Esophagus muscularis mucosa (tissue), 4 donors: ENCODE results near the gene RPH3AL. TPM values are rescaled to one million over a fixed set of nuclear protein-coding genes. Genes with fewer than 3 reads are reported as not detected.

Source experiments
- DNase-seq: peaks from one replicate; pipeline ENCODE4 v3.0.0-alpha.2; 2017; ENCODE audit errors: extremely low spot score
- H3K27ac ChIP-seq, 4 donors: fragments of 200-600 bp; sonication (generic); replicated peaks in 1 of 4; 1 replicate in 3 of 4; 2 replicates in 1 of 4; pipeline ENCODE4 v1.5.1; 2016 to 2019; ENCODE audit warnings: mild to moderate bottlenecking in 1 of 4
- H3K27me3 ChIP-seq, 4 donors: fragments of 200-600 bp; sonication (generic); one replicate each; pipeline versions ENCODE4 v1.5.1 to v1.6.0; 2016 to 2019
- H3K36me3 ChIP-seq, 4 donors: fragments of 200-600 bp; sonication (generic); one replicate each; pipeline ENCODE4 v1.5.1; 2016 to 2019
- H3K4me1 ChIP-seq, 4 donors: fragments of 200-600 bp; sonication (generic); one replicate each; pipeline ENCODE4 v1.5.1; 2016 to 2019
- H3K4me3 ChIP-seq, 4 donors: fragments of 200-600 bp; sonication (generic); 1 replicate in 2 of 4; 2 replicates in 2 of 4; pipeline ENCODE4 v1.5.1; 2016 to 2019; ENCODE audit warnings: mild to moderate bottlenecking in 4 of 4, moderate library complexity in 1 of 4
- H3K9me3 ChIP-seq, 4 donors: fragments of 200-600 bp; sonication (generic); 1 replicate in 3 of 4; 2 replicates in 1 of 4; pipeline ENCODE4 v1.5.1; 2016 to 2019
- EP300 ChIP-seq: sonication (generic); formaldehyde crosslinking; IDR thresholded peaks from one replicate; pipeline ENCODE4 v1.6.1; 2017; ENCODE audit warnings: antibody characterized with exemption
- POLR2A ChIP-seq: fragments of 450-650 bp; IDR thresholded peaks from one replicate; pipeline ENCODE4 v1.6.1; 2017; ENCODE audit warnings: antibody characterized with exemption, moderate library complexity, mild to moderate bottlenecking, low read depth
- POLR2AphosphoS5 ChIP-seq, 2 donors: sonication (generic); formaldehyde crosslinking; IDR thresholded peaks; one replicate each; pipeline ENCODE4 v1.6.1; 2017; ENCODE audit warnings: antibody characterized with exemption in 2 of 2
- WGBS: methylation state at CpG from one replicate; pipeline ENCODE4 v1.1.5; 2018; 5-methylcytosine and 5-hydroxymethylcytosine counted together
- intact Hi-C: fragments of 100-400 bp; cut with DNase I; formaldehyde crosslinking; loops from one replicate; pipeline ENCODE4 v1.15.1; 2023
- total RNA-seq, 4 donors: library from RNA; depleted of rRNA; stranded (reverse); fragments of >200 nt; gene quantifications; one replicate each; pipeline versions ENCODE4 v1.1.0 to v1.2.1, GENCODE V29; 2016
- TF ChIP-seq, protein P1 (sequence below), 3 experiments: fragments of 200-600 bp in 2 of 3; fragments of 450-650 bp in 1 of 3; sonication (generic) in 2 of 3; IDR thresholded peaks; one replicate each; pipeline ENCODE4 v1.5.1; 2017 to 2019; ENCODE audit warnings: antibody characterized with exemption in 3 of 3, mild to moderate bottlenecking in 2 of 3, moderate library complexity in 1 of 3

The RPH3AL gene
- total RNA-seq, 4 donors from 2014 or later, result 8.7 to 21.0 (median 14.8) TPM

DNA sequence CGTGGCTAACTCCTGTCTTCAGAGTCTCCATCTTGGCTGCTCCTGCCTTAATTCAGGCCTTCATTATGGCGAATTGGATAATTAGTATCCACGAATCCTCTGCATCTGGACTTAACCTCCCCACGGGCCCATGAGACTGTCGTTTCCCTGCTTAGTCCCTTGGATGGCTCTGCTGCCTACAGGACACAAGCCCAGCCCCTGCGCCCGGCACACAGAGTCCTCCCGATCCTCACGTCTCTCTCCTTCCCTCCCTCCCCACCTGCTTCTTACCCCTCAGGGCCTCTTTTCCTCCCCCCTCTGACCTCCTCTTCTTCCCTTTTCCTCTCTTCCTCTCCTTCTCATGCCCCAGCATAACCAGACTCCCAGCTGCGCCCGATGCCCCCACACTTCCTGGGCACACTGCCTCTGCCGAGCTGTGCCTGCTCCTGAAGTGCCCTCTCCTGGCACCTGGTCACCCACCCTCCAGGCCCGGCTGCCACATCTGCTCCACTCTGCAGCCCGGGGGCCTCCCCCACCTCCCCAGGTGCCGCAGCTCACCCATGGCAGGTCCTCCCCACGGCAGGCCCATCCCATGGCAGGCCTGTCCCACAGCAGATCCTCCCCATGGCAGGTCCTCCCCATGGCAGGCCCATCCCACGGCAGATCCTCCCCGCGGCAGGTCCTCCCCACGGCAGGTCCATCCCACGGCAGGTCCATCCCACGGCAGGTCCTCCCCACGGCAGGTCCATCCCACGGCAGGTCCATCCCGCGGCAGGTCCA is 45.9 kb downstream of the RPH3AL start:
- Histone ChIP-seq H3K9me3 (no peaks in the 10 kb centered on the region), H3K4me3 (no peak overlapping the region), H3K4me1 (peaks cover 11 to 18% (median 17%) of the 10 kb centered on the region in 4 donors), H3K36me3 (no peaks in the 10 kb centered on the region), H3K27me3 (peaks cover 0 to 7% (median 0%) of the 10 kb centered on the region in 4 donors), H3K27ac (no peak overlapping the region)
- DNase-seq, result no peak
- intact Hi-C loops, result no loop called here
- 91% methylated on average over 20 of the region's 26 CpGs for WGBS
- no peak for TF ChIP-seq EP300
- TF ChIP-seq, protein P1, sequence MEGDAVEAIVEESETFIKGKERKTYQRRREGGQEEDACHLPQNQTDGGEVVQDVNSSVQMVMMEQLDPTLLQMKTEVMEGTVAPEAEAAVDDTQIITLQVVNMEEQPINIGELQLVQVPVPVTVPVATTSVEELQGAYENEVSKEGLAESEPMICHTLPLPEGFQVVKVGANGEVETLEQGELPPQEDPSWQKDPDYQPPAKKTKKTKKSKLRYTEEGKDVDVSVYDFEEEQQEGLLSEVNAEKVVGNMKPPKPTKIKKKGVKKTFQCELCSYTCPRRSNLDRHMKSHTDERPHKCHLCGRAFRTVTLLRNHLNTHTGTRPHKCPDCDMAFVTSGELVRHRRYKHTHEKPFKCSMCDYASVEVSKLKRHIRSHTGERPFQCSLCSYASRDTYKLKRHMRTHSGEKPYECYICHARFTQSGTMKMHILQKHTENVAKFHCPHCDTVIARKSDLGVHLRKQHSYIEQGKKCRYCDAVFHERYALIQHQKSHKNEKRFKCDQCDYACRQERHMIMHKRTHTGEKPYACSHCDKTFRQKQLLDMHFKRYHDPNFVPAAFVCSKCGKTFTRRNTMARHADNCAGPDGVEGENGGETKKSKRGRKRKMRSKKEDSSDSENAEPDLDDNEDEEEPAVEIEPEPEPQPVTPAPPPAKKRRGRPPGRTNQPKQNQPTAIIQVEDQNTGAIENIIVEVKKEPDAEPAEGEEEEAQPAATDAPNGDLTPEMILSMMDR (IDR thresholded peaks at IDR 0.05), result no peak
- TF ChIP-seq POLR2AphosphoS5 (IDR thresholded peaks at IDR 0.05), result no peak
- no peak for TF ChIP-seq POLR2A

DNA sequence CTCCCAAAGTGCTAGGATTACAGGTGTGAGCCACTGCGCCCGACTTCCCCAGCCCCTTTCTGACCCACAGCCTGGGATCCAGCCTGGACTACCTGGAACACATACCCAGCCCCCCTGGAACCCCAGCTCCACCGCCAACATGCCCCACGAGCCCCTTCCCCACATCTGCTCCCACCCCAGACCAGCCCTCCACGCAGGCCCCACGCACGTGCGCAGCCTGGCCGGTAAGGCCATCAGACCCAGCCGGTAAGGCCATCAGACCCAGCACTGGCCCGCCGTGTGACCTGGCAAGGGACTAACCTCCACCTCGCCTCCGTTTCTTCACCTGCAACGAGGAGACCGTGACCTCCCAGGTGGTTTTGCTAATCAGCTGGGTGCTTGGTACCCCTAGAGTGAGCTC is 46.5 kb downstream of the RPH3AL start:
- peaks cover 0 to 7% (median 0%) of the 10 kb centered on the region in 4 donors for H3K27me3 ChIP-seq
- no peaks in the 10 kb centered on the region for H3K36me3 ChIP-seq
- no peak overlapping the region for H3K27ac ChIP-seq
- no peak overlapping the region for H3K4me3 ChIP-seq
- TF ChIP-seq POLR2AphosphoS5 (IDR thresholded peaks at IDR 0.05), result no peak
- no peak for TF ChIP-seq POLR2A
- TF ChIP-seq, protein P1 (IDR thresholded peaks at IDR 0.05), result no peak
- TF ChIP-seq EP300, result no peak
- 93% methylated on average over 15 of the region's 16 CpGs for WGBS
- H3K4me1 ChIP-seq, result peaks cover 17 to 20% (median 18%) of the 10 kb centered on the region in 4 donors
- no peaks in the 10 kb centered on the region for H3K9me3 ChIP-seq
- DNase-seq, result no peak
- intact Hi-C loops, result no loop called here

DNA sequence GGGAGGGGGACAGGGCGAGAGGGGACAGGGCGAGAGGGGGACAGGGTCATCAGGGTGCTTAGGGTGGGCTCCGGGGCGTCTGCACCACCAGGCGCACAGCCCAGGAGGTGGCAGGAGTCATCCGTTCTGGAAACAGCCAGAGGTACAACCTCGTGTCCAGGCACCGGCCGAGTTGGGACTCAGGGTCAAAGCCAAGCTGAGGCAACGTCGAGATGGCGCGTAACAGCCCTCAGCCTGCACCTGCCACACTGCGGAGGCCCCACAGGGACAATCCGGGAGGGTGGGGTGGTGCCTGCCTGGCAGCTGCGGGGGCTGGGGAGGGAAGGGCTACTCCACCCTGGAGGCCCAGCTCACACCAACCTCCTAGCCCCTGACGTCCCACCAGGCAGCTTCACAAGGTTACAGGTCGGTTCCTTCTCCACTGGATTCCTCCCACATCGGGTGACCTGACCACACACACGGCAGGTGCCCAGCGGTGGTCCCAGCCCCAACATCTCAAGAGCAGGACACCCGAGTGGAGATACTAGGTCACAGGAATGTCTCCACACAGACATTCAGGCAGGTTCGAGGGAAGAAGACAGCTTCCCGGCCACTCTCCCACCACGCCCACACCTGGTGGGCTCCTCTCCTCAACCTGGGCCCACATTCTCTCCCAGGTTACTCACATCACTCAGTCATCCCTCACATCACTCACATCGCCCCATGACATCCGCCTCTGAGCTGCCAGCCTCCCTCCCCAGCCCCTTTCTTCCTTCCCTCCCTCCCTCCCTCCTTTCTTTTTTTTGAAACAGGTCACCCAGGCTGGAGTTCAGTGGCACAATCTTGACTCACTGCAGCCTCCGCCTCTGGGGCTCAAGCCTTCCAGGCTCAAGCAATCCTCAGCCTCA is 47.3 kb downstream of the RPH3AL start:
- Histone ChIP-seq H3K27ac (no peak overlapping the region), H3K27me3 (peaks cover 0 to 7% (median 0%) of the 10 kb centered on the region in 4 donors), H3K36me3 (no peaks in the 10 kb centered on the region), H3K4me1 (peaks cover 18 to 20% (median 18%) of the 10 kb centered on the region in 4 donors), H3K4me3 (no peak overlapping the region), H3K9me3 (no peaks in the 10 kb centered on the region)
- intact Hi-C loops, result no loop called here
- TF ChIP-seq POLR2AphosphoS5 (IDR thresholded peaks at IDR 0.05) (no peak), POLR2A (no peak), EP300 (no peak)
- TF ChIP-seq, protein P1 (IDR thresholded peaks at IDR 0.05), result no peak
- DNase-seq, result no peak
- WGBS, result 90% methylated on average over 16 of the region's 28 CpGs

DNA sequence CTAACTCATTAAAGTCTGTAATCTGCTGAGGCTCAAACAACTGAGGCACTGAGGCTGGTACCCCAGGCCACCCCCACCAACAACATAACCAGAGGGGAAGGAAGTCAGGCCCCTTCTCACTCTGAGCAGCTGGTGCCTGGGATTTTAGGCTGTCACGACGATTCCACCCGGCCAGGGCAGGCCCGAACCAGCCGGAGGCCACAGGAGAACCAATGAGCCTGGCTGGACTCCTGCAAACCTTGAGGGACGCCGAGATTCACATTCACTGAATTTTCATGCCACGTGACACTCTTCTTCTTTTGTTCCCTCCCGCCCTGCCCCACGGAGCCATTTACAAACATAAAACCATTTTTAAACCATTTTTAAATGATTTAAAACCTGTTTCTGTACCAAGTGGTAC is 48.1 kb downstream of the RPH3AL start:
- Histone ChIP-seq H3K27me3 (peaks cover 0 to 7% (median 0%) of the 10 kb centered on the region in 4 donors), H3K4me1 (peaks cover 19 to 23% (median 21%) of the 10 kb centered on the region in 4 donors), H3K36me3 (no peaks in the 10 kb centered on the region), H3K27ac (no peak overlapping the region), H3K4me3 (no peak overlapping the region), H3K9me3 (no peaks in the 10 kb centered on the region)
- intact Hi-C loops, result no loop called here
- TF ChIP-seq, protein P1 (IDR thresholded peaks at IDR 0.05), result no peak
- TF ChIP-seq POLR2A, result no peak
- no peak for TF ChIP-seq POLR2AphosphoS5 (IDR thresholded peaks at IDR 0.05)
- TF ChIP-seq EP300, result no peak
- no peak for DNase-seq
- 69% methylated on average over 10 of the region's 10 CpGs for WGBS
